B cell (primary cell): Measurements from ENCODE around the gene CGB1. TPM values are rescaled to one million over a fixed set of nuclear protein-coding genes. Genes with fewer than 3 reads are reported as not detected.

Experiments
- ATAC-seq: fragments of 200-7000 bp; cut with Tn5 transposase; one replicate; pipeline ENCODE4 v1.10.0; 2021; ENCODE audit warnings: low read depth, mild to moderate bottlenecking, moderate number of reproducible peaks, moderate library complexity
- CTCF ChIA-PET: fragments of 350-600 bp; sonication (Branson Sonifier 250); formaldehyde crosslinking; loops from one replicate; lab custom pipeline; 2021; ENCODE audit warnings: antibody characterized with exemption, inconsistent platforms; lab: Charles Lee
- POLR2A ChIA-PET: fragments of 350-600 bp; sonication (Branson Sonifier 250); formaldehyde crosslinking; loops from one replicate; lab custom pipeline; 2021; ENCODE audit warnings: antibody characterized with exemption; lab: Charles Lee
- DNase-seq: peaks from one replicate; pipeline ENCODE4 v3.0.0; 2013
- H2AFZ ChIP-seq: 2 replicates; pipeline ENCODE4 v1.6.1; 2012; ENCODE audit warnings: mild to moderate bottlenecking, low read depth, low read length; ENCODE audit not compliant: insufficient read depth, poor library complexity, severe bottlenecking
- H3K27ac ChIP-seq, 2 donors: 1 replicate in 1 of 2; 2 replicates in 1 of 2; pipeline ENCODE4 v1.5.1; 2012 to 2013; ENCODE audit warnings: low read length in 2 of 2, mild to moderate bottlenecking in 2 of 2, moderate library complexity in 1 of 2
- H3K27me3 ChIP-seq, 4 experiments: fragments of 200-600 bp in 1 of 4; sonication (generic) in 1 of 4; replicated peaks in 1 of 4; 1 replicate in 2 of 4; 2 replicates in 2 of 4; pipeline versions ENCODE4 v1.6.1 to v1.7.0; 2013 to 2016; ENCODE audit warnings: low read length in 3 of 4, mild to moderate bottlenecking in 2 of 4, mixed read lengths in 1 of 4, moderate library complexity in 1 of 4; ENCODE audit not compliant: insufficient read depth in 4 of 4, control insufficient read depth in 3 of 4; ENCODE audit errors: control extremely low read depth in 1 of 4
- H3K36me3 ChIP-seq, 2 experiments: replicated peaks in 1 of 2; 1 replicate in 1 of 2; 2 replicates in 1 of 2; pipeline versions ENCODE4 v1.6.1 to v1.7.1; 2013; ENCODE audit warnings: low read length in 1 of 2; ENCODE audit not compliant: insufficient read depth in 2 of 2, control insufficient read depth in 1 of 2; ENCODE audit errors: control extremely low read depth in 1 of 2, extremely low read depth in 1 of 2
- H3K4me1 ChIP-seq, 2 donors: fragments of 200-600 bp in 1 of 2; sonication (generic) in 1 of 2; 1 replicate in 1 of 2; 2 replicates in 1 of 2; pipeline versions ENCODE4 v1.5.1 to v1.6.1; 2013 to 2017; ENCODE audit warnings: low read length in 2 of 2; ENCODE audit not compliant: control insufficient read depth in 2 of 2, insufficient read depth in 2 of 2
- H3K4me2 ChIP-seq: replicated peaks from 2 replicates; pipeline ENCODE3; 2012; ENCODE audit warnings: mild to moderate bottlenecking, low read depth, low read length; ENCODE audit not compliant: poor library complexity, severe bottlenecking
- H3K4me3 ChIP-seq, 5 experiments: fragments of 200-600 bp in 1 of 5; sonication (generic) in 1 of 5; 1 replicate in 3 of 5; 2 replicates in 2 of 5; pipeline versions ENCODE4 v1.5.1 to v1.7.0; 2011 to 2016; ENCODE audit warnings: low read length in 4 of 5, mild to moderate bottlenecking in 4 of 5, low read depth in 2 of 5, control low read depth in 1 of 5, moderate library complexity in 1 of 5; ENCODE audit not compliant: insufficient read depth in 1 of 5; ENCODE audit errors: control extremely low read depth in 1 of 5, extremely low read depth in 1 of 5
- H3K79me2 ChIP-seq: fragments of 200-600 bp; sonication (generic); one replicate; pipeline ENCODE4 v1.6.0; 2016; ENCODE audit warnings: low read length; ENCODE audit not compliant: control insufficient read depth, insufficient read depth
- H3K9ac ChIP-seq: fragments of 200-600 bp; sonication (generic); 2 replicates; pipeline ENCODE4 v1.6.1; 2017; ENCODE audit warnings: mild to moderate bottlenecking, low read length, moderate library complexity
- H3K9me3 ChIP-seq, 3 donors: one replicate each; pipeline versions ENCODE4 v1.6.1 to v1.7.1; 2013; ENCODE audit warnings: low read length in 2 of 3; ENCODE audit not compliant: control insufficient read depth in 2 of 3, insufficient read depth in 1 of 3; ENCODE audit errors: control extremely low read depth in 1 of 3
- H4K20me1 ChIP-seq: 2 replicates; pipeline ENCODE4 v1.6.0; 2012; ENCODE audit warnings: mild to moderate bottlenecking, low read length; ENCODE audit not compliant: insufficient read depth, control insufficient read depth, poor library complexity, severe bottlenecking
- H3K27ac Mint-ChIP-seq: one replicate; pipeline ENCODE4 v1.8.0; 2021; ENCODE audit warnings: mixed read lengths
- H3K27me3 Mint-ChIP-seq: one replicate; pipeline ENCODE4 v1.8.0; 2021; ENCODE audit warnings: mixed read lengths
- H3K4me1 Mint-ChIP-seq: one replicate; pipeline ENCODE4 v1.8.0; 2021; ENCODE audit warnings: mixed read lengths
- H3K4me3 Mint-ChIP-seq: one replicate; pipeline ENCODE4 v1.8.0; 2021; ENCODE audit warnings: mixed read lengths
- H3K9me3 Mint-ChIP-seq: one replicate; pipeline ENCODE4 v1.8.0; 2022; ENCODE audit warnings: mixed read lengths; ENCODE audit not compliant: insufficient read depth
- CTCF ChIP-seq: fragments of 200-600 bp; IDR thresholded peaks from one replicate; pipeline ENCODE4 v1.8.0; 2022; ENCODE audit warnings: antibody characterized with exemption, mild to moderate bottlenecking
- EZH2 ChIP-seq: IDR thresholded peaks from 2 replicates; pipeline ENCODE4 v1.6.1; 2012; ENCODE audit warnings: borderline replicate concordance, low read depth, mild to moderate bottlenecking, moderate library complexity, low read length; ENCODE audit not compliant: insufficient read depth, poor library complexity, severe bottlenecking
- WGBS: methylation state at CpG from one replicate; pipeline ENCODE4 v1.1.5; 2013; ENCODE audit warnings: missing lambda C conversion rate; ENCODE audit not compliant: insufficient coverage; 5-methylcytosine and 5-hydroxymethylcytosine counted together
- intact Hi-C: fragments of 100-400 bp; cut with micrococcal nuclease; formaldehyde crosslinking; loops from one replicate; pipeline ENCODE4 v1.10.0; 2022
- polyA plus RNA-seq: library from polyadenylated mRNA; depleted of rRNA; stranded (reverse); fragments of >200 nt; gene quantifications from 2 replicates; pipeline ENCODE4 v1.2.3, GENCODE V29; 2012
- total RNA-seq, 2 donors: library from RNA; stranded (reverse); fragments of 120-200 nt in 1 of 2; gene quantifications; 1 replicate in 1 of 2; 2 replicates in 1 of 2; pipeline versions ENCODE4 v1.2.3 to v1.2.4, GENCODE V29; 2013 to 2022

CGB1 gene
- total and polyA plus RNA-seq, 2 donors (not counting 1 experiment from before 2014, with no cell fraction given): not detected

GRCh38 chr19:49004133-49004532 is 32.6 kb downstream of the CGB1 start:
- no peak overlapping the region for H3K27ac ChIP-seq
- H3K27me3 ChIP-seq: no peaks in the 10 kb centered on the region
- H3K36me3 ChIP-seq: peaks cover 0 to 39% of the 10 kb centered on the region in 2 experiments
- H3K4me3 ChIP-seq: no peak overlapping the region
- H3K4me2 ChIP-seq: no peak overlapping the region
- CTCF ChIA-PET: interaction anchor here (0.7 to 1.0 kb wide), 3 partner anchors 15 to 214 kb away, joined by 3 to 5 read pairs (median 3); no protein-coding TSS in a partner anchor
- H2AFZ ChIP-seq: no peak overlapping the region
- Mint-ChIP-seq H3K4me1 (peaks cover 5% of the 10 kb centered on the region), H3K9me3 (no peaks in the 10 kb centered on the region), H3K27me3 (no peaks in the 10 kb centered on the region), H3K27ac (no peak overlapping the region), H3K4me3 (no peak overlapping the region)
- H3K79me2 ChIP-seq: peaks cover 4% of the 10 kb centered on the region
- no peaks in the 10 kb centered on the region for H3K9me3 ChIP-seq
- no peak overlapping the region for H3K9ac ChIP-seq
- TF ChIP-seq EZH2 (no peak), CTCF (no peak)
- WGBS: 100% methylated on average over 7 of the region's 15 CpGs
- POLR2A ChIA-PET: no interaction called here
- no peak for DNase-seq
- intact Hi-C loops: no loop called here
- no peak for ATAC-seq
- peaks cover 6% of the 10 kb centered on the region for H4K20me1 ChIP-seq
- H3K4me1 ChIP-seq: peaks cover 0 to 6% of the 10 kb centered on the region in 2 donors

GRCh38 chr19:48999481-49000325 is 37.0 kb downstream of the CGB1 start:
- ATAC-seq (peak; percentile 75), DNase-seq (peak; percentile 68)
- peaks cover 42% of the 10 kb centered on the region for H3K79me2 ChIP-seq
- TF ChIP-seq CTCF (peak; percentile 75), EZH2 (no peak)
- Mint-ChIP-seq H3K4me1 (peaks cover 11% of the 10 kb centered on the region), H3K27me3 (no peaks in the 10 kb centered on the region), H3K9me3 (no peaks in the 10 kb centered on the region), H3K27ac (no peak overlapping the region), H3K4me3 (no peak overlapping the region)
- peaks cover 0 to 14% of the 10 kb centered on the region in 2 experiments for H3K36me3 ChIP-seq
- intact Hi-C loops: loop anchor here (10.0 kb wide), 1 partner anchor 115 kb away; the partner anchor contains the start of genes C19orf73, LIN7B and PPFIA3
- no peaks in the 10 kb centered on the region for H3K27me3 ChIP-seq
- no peak overlapping the region for H3K9ac ChIP-seq
- WGBS: 70% methylated on average over 15 of the region's 16 CpGs
- no peaks in the 10 kb centered on the region for H3K9me3 ChIP-seq
- ChIA-PET CTCF (interaction anchor here (0.8 to 1.8 kb wide), 16 partner anchors 9 to 889 kb away, joined by 3 to 10 read pairs (median 4); partner anchors contain the start of gene PLA2G4C), POLR2A (interaction anchor here (0.5 to 1.2 kb wide), 3 partner anchors 18 to 208 kb away, joined by 3 read pairs; no protein-coding TSS in a partner anchor)
- H2AFZ ChIP-seq: no peak overlapping the region
- no peak overlapping the region for H3K4me2 ChIP-seq
- peaks cover 0 to 11% of the 10 kb centered on the region in 2 donors for H3K4me1 ChIP-seq
- H3K27ac ChIP-seq: no peak overlapping the region
- no peak overlapping the region for H3K4me3 ChIP-seq
- peaks cover 20% of the 10 kb centered on the region for H4K20me1 ChIP-seq
